ENCODE results near the gene SMIM10L2A. TPM values are rescaled to one million over a fixed set of nuclear protein-coding genes. Genes with fewer than 3 reads are reported as not detected.

The SMIM10L2A gene
- total and polyA plus RNA-seq, 2 of the 8 experiments (the other 6 are each of a cell fraction or from before 2014, with no cell fraction given): 5.0 to 7.5 TPM

DNA sequence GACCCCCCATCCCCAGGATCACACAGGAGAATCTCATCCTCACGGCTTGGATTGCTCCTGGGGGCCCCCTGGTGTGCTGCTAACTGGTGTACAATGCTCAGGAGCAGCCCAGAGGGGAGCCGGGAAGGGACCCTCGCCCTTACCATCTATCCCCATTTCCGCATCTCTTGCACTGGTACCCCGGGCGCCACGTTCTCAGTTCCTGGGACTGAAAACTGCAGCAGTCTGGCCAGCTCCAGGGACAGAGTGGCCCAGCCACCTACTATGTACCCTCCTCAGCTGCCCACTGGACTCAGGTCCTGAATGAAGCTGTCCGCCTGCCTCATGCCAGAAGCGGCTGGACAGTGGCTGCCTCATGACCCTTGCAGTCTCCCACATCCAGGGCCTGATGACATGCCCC, 2.7 kb downstream of the SMIM10L2A start (continued):
- no peak for TF ChIP-seq CHD7 (IDR thresholded peaks at IDR 0.05; ENCODE audit: insufficient replicate concordance, low read length)
- no peak for TF ChIP-seq CHD2 (IDR thresholded peaks at IDR 0.05; ENCODE audit: low read length)
- TF ChIP-seq RXRA (IDR thresholded peaks at IDR 0.05; ENCODE audit: insufficient read depth, low read depth, low read length): no peak
- TF ChIP-seq PHF8 (conservative IDR thresholded peaks at IDR 0.05; ENCODE audit: low read depth, low read length): no peak
- TF ChIP-seq TBP (IDR thresholded peaks at IDR 0.05; ENCODE audit: low read depth, low read length): no peak
- TF ChIP-seq USF2 (IDR thresholded peaks at IDR 0.05; ENCODE audit: low read length): no peak
